GM19023 (cell line): Measurements from ENCODE around the gene MFN1.
"Not testable (repeated sequence)": the region's sequence is repeated elsewhere in the genome, so short reads cannot be mapped to it uniquely, and the experiment has no call there.

Experiments used
- ATAC-seq: cut with Tn5 transposase; IDR thresholded peaks from one replicate; pipeline ENCODE4 v1.9.1; 2021; ENCODE audit warnings: mild to moderate bottlenecking, moderate library complexity; ENCODE audit not compliant: unreplicated experiment

MFN1 gene

DNA sequence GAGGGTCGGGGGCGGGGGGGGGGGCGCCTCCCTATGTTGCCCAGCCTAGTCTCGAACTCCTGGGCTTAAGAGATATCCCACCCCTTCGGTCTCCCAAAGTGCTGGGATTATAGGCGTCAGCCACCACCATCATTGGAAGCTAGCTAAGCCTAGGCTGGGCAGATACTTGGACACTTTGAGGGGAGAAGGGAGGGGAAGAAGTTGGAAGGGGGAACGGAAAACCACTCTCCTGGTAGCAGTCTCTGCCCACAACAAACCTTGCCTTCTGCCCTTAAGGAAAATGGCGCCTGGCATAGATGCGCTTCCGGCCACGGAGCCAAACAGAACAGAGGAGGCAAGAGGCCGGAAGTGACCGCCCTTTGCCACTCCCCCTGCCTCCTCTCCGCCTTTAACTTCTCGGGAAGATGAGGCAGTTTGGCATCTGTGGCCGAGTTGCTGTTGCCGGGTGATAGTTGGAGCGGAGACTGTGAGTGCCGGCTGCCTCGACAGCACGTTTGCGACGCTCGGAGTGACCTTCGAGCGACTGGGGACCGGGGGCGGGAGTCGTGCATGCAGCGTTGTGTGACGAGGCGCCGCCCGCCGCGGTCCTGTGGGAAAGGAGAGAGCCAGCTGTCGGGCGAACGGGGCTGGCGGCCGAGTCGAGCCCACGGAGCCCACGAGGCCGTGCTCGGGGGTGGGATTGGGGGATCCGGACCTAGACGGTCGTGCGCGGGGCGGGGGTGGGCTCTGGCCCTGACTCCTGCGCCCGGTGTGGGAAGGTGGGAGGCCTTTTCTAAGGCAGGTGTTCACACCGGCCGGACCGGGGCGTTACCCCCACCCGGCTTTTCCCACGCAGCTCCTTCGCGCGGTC, at the start of gene MFN1:
Gene MFN1, plus strand, starts transcription at position 365 of the 850 bp plus-strand sequence. CDS start 1,143 bp downstream, outside the sequence.
- ATAC-seq = peak; percentile 95

DNA sequence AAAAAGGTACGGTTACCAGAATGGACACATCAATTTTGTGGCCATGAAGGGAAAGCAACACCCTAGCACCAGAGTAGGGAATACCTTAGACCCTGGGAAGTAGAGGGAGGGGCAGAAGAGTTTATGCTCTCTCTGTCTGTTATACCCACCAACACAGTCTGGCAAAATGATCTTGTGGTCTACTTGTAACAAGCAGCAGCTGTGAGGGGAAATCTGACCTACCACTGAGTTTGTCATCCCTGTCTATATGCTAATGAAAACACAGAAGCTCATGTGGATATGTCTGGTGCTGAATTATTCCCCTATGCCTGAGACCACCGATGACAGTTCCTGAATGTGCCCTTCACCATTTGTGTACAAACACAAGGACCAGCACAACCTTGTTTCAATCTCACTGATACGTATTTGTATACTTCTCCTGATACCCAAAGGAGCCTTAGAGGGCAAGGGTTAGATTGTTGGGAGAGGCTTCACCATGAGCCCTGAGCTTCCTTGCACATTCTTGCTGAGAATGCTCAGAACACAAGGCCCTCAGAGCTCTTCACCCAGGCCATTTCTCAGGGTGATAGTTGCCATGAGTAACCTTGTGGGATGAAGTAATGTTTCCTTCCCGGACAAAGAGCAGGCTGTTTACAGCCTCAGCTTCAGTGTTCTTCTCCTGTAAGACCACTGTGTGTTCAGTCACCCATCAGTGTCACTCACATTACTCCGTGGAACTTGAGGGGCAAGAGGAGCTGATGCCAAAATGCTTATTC, 49.4 kb upstream of the MFN1 start:
- no peak for ATAC-seq

DNA sequence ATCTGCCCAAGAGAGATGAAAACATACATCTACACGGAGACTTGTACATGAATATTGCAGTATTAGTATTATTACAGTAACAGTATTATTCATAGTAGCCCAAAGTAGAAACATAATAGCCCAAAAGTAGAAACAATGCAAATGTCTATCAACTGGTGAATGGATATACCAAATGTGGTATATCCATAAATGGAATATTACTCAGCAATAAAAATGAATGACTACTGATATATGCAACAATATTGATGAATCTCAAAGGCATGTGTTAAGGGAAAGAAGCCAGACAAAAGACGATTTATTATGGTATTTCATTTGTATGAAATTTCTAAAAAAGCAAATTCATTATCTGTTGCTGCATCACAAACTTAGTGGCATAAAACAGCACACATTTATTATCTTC, 48.2 kb upstream of the MFN1 start:
- ATAC-seq = no peak

DNA sequence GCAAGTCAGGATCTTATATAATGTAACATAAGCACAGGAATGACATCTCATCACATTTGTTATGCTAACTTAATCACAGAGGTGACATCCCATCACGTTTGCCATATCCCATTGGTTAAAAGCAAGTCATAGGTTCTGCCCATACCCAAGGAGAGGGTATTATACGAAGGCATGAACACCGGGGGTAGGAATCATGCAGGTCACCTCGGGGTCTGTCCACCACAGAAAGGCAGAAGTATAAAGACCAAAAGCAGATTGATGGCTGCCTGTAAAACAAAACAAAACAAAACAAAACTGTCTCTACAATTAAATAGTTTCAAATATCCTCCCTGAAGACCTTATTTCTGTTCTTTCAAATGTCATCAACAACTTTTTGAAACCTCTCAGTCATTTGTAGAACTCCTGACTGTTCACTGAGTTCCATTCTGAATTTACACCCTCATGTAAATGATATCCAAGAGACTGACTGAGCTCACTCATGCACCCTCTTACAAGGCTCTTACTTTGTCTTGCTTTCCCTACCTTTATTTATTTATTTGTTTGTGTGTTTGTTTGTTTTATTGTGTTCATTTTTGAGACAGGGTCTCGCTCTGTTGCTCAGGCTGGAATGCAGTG, 47.4 kb upstream of the MFN1 start:
- ATAC-seq = peak; percentile 74

DNA sequence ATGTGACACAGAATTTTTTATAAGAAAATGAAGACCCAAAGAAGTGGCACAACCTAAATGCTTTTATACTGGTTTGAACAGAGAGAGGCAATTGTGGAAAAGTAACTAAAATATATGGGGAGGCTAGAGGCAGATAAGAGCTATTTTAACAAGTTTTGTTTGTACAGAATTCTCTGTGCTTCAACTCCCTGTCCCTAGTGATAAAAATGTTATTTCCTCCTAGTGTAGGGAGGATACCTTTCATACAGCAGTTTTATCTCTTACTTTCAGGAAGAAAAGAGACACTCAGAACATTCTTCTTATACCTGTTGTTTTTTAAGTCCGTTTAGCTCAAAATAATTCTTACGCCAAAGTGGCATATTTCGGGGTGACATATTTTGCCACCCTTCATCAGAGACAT, 45.9 kb upstream of the MFN1 start:
- ATAC-seq = no peak

DNA sequence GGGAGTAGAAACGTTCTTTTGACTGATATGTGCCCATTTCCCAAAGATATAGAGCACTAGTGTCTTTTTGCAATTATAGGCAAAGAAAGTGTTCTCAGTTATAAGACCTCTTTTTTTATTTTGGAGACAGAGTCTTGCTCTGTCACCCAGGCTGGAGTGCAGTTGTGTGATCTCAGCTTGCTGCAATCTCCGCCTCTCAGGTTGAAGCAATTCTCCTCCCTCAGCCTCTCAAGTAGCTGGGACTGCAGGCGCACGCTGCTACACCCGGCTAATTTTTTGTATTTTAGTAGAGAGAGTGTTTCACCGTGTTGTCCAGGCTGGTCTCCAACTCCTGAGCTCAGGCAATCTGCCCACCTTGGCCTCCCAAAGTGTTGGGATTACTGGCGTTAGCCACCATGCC, 45.4 kb upstream of the MFN1 start:
- no peak for ATAC-seq

DNA sequence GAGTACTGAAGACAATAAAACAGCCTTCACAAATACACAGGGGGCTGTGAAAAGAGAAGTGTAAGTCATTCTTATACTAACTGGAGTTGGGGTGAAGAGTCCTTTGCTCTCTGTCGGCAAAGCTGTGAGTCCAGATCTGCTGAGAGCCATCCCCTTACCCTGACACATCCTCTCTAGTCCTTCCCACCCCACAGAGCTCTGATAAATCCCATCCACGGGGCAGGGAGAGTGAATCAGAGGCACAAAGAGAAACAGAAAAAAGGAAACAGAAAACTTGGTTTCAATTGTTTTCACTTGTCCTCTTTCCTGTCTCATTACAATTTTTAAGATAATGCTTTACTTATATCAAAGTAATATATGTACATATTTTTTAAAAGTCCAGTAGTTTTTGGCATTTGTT, 42.9 kb upstream of the MFN1 start:
- ATAC-seq = no peak

DNA sequence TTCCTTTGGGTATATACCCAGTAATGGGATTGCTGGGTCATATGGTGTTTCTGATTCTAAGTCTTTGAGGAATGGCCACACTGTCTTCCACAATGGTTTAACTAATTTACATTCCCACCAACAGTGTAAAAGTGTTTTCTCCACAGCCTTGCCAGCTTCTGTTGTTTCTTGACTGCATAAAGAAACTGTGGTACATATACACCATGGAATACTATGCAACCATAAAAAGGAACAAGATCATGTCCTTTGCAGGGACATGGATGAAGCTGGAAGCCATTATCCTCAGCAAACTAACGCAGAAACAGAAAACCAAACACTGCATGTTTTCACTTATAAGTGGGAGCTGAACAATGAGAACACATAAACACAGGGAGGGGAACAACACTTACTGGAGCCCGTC, 40.1 kb upstream of the MFN1 start:
- ATAC-seq = not testable (repeated sequence)

DNA sequence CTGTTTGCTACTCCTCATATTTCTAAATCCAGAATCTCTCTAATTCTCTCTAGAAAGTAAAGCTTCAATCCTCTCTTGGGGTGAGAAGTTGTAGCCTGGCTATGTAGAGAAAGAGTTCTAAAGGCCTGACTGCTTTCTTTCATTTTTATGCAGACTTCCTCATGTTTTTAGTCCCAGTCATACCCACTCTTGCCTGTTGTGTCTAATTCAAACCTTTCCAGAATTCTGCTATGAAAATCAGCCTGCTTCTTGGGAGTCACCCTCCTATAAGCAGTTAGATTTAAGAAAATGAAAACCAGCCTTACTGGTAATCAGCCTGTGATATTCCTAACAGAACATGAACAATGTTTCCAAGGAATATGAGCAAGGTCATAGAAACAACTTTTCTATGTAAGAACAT, 39.5 kb upstream of the MFN1 start:
- no peak for ATAC-seq

DNA sequence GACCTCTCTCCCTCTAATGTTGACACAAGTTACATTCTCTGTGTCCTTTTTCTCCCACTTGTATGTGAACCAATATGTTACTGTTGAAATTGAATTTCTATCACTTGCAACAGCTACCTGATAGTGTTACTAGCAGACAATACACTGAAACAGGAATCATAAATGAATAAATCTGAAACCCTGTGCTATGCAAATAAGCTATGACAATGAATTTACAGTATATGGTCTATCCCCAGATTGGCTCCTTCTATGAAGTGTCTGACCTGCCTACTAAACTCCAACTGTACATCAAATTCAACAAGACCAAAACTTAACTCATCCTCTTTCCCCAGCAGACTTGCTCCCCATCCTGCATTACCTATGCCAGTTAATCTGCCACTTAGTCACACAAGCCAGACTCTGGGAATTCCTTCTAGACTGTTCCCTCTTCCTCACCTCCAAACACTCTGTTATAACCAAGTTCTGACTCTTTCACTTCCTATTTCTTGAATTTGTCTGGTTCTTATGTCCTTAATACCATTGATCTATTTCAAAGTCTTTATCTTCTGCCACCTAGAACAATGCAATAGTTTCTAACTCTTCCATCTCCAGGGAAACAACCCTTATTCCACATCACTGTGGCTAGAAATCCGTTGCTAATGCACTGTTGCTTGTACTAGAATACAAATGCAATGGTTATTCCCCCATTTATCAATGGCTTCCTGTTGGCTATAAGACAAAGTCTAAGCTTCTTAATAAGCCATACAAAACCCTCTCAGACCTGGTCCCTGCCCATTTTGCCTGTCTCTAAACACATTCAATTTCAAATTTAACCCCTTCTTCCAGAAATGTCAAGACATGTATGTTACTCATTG, 38.1 kb upstream of the MFN1 start:
- ATAC-seq = peak; percentile 78

DNA sequence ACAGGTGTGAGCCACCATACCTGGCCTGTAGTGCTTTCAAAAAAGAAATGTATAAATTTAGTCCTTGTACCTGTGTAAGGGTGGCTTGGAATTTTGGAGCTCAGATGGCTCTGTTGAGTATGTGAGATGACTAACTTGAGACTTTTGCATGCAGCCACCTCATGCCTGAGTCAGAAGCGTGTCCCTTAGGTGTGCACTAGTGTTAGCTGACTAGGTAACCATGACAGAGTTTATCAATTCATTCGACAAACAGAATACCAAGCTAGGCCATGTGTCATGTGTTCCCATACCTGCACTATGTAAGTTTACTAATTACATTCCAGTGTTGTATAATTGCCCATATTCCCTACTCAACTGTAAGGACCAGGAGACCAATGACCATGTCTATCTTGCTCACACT, 28.6 kb upstream of the MFN1 start:
- ATAC-seq = no peak

DNA sequence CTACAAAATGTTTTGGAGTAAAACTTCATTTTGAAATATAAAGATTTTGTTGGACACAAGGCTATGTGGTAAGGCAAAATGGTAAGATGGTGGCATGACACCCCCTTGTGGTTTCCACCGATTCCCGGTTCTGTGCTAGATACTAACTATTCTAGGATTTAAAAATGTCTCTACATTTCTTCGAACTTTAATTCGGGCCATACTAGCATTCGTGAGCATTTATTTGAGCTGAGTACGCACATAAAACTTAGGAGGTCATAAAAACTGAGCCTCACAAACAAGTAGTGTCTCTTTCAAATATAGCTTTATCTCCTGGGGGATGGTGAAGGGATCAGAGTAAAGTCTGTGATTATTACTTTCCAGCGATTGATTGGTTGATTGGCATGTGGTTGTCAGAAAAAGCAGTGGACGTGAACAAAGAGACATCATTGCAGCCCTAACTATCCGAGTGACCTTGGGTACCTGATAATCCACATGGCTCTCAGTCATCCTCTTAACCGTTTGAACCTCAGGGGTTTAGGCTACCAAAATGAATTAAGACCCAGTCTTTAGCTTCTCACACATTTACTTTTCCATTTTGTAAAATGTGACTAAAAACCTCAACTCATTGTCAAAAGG, 25.7 kb upstream of the MFN1 start:
- no peak for ATAC-seq

DNA sequence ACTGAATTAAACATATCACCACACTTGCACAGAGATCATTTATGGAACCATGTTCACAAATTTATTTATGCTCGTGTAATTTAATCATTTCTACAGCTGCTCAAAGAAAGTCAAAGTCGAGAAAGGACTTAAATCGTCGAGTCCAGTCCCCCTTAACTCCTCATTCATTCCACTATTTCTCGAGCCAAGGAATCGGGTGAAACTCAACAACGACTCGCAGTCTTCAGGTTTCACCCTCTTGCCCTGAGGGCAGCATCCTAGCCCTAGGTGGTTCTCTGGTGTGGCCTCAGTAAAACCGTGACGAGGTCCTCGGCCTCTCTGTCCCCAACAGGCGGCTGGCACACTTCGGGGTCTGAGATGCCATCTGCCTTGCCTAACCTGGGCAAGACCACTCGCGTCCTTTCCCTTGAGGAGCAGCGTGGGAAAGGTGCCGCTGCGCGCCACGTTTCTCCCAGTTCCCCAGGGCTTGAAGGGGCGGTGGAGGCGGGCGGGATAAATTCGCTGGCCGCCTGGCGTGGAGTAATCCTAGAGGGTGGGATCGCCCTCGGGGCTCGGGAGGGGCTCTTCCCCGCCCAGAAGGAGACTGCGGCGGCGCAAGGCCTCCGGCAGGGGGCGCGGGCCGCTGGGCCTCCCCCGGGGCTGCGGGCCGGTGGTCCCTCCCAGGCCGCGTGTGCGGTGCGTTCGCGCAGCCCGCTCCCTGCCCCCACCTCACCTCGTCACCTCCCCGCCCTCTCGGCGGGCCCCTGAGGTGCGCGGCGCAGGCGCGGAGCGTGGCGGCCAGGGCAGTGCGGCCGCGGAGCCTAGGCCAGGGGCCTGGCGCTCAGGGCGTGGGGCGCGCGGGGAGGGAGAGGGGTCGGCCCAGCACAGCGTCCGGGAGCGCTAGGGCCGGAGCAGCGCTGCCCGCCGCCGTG, 25.0 kb upstream of the MFN1 start, which contains the start of gene ZNF639:
Gene ZNF639, plus strand, starts transcription at position 746 of the 911 bp plus-strand sequence. CDS start 5,263 bp downstream, outside the sequence.
- ATAC-seq = peak; percentile 70

DNA sequence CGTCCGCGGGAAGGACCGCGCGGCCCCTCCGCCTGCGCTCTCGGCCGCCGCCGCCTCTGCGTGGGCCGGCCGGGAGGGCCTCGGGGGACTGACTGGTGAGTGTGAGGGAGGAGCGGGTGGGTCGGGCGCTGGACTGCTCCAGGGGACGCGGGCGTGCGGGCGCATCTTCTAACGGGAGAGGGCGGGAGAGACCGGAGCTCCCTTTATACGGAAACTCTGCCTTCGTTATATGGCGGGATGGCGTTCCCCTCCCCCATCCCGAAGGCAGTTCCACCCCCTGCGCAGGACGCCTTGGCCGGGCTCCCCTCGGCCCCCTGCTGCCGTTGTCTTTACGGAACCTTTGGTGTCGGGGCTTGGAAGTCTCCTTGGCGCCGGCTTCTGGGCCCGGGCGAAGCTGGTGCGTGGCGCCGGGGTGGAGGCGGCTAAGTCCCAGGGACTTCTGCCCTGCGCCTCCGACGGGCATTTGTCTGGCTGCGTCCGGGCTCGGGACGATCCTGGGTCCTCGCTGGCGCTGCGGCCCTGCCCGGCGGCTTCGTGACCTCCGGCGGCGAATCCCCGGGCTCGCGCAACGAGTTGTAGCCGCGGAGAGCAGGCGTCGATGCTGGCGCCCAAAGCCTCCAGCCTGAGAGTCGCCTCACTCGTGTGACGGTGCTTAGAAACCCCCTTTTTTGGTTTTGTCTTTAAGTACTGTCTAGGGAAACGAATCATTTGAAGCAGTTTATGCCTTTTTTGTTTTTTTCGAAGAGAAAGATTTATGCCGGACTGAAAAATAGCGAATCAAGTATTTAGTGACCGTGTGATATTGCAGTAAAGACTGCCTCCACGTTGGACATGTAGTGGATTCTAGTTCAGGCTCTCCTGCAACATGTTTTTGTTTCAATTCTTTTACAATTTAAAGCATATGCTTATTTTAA, 24.1 kb upstream of the MFN1 start:
- ATAC-seq = peak; percentile 48

DNA sequence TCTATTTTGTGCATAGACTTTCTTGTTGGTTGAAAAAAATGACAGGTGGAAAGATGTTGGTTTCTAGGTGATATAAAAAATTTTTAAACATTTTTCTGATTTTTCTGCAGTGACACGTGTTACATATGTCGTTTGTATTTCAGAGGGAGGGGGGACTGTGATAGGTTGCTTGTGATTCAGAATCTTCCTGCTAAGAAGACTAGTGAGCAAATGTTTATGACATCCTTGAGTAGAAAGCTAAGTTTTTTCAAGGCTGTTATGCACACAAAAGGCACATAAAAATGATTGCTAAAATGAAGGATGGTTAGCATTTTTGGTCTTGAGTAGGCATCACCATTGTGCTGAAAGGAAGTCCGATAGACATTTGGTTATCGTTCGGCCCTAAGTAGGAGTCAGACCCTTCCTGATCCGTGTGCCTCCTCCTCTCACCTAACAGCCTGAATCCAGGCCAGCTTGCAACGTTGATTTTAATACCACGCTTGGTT, 23.2 kb upstream of the MFN1 start:
- no peak for ATAC-seq

DNA sequence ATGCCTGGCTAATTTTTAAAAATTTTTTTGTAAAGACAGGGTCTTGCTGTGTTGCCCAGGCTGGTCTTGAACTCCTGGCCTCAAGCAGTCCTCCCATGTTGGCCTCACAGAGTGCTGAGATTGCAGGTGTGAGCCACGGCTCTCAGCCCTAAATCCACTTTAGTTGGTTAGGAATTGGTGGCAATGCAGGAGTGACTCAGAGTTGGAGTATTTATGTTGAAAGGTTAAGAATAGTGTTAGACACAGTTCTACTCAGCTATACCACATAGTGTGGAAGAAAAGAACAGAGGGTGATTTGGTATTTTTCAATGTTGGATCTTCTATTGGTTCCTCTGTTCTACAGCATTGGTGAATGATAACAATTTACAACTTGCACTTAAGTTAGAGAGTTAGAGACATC, 17.1 kb upstream of the MFN1 start:
- no peak for ATAC-seq

DNA sequence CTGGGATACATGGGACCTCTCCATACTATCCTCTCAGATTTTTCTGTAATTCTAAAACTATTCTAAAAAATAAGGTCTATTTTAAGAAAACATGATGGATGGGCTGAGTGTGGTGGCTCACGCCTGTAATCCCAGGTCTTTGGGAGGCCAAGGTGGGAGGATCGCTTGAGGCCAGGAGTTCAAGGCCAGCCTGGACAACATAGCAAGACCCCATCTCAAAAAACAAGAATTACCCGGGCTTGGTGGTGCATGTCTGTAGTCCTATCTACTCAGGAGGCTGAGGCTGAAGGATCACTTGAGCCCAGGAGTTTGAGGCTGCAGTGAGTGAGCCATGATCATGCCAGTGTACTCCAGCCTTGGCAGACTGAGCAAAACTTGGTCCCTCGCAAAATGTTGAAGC, 15.3 kb upstream of the MFN1 start:
- ATAC-seq = no peak

DNA sequence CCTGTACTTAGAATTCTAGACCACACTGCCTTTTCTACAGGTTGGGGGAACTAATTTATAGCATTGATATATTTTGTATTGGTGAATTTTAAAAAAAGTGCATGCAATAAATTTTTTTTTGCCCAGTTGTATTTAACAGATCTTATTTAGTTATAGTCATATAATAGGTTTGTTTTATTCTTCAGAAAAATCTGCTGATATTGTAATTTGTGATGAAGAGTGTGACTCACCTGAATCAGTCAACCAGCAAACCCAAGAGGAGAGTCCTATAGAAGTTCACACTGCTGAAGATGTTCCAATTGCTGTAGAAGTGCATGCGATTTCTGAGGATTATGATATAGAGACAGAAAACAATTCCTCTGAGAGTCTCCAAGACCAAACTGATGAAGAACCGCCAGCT, 14.4 kb upstream of the MFN1 start:
- no peak for ATAC-seq
